Right lobe of liver (tissue), 4 donors: ENCODE measurements around the gene VPREB3.

Experiments used
- POLR2A ChIP-seq: fragments of 450-650 bp; IDR thresholded peaks from one replicate; pipeline ENCODE4 v1.6.1; 2017; ENCODE audit warnings: antibody characterized with exemption, mild to moderate bottlenecking
- TF ChIP-seq, protein P1 (sequence below), 4 donors: fragments of 200-600 bp in 3 of 4; fragments of 450-650 bp in 1 of 4; IDR thresholded peaks; one replicate each; pipeline versions ENCODE4 v1.5.1 to v1.8.0; 2016 to 2022; ENCODE audit warnings: antibody characterized with exemption in 4 of 4, mild to moderate bottlenecking in 2 of 4
- donor health status: DM: no; HTN: no; CAD: no.
- donor health status: DM: no; HTN: no; CAD: no.
- donor health status: DM: no; HTN: yes; CAD: no.

- TF ChIP-seq, protein P1, sequence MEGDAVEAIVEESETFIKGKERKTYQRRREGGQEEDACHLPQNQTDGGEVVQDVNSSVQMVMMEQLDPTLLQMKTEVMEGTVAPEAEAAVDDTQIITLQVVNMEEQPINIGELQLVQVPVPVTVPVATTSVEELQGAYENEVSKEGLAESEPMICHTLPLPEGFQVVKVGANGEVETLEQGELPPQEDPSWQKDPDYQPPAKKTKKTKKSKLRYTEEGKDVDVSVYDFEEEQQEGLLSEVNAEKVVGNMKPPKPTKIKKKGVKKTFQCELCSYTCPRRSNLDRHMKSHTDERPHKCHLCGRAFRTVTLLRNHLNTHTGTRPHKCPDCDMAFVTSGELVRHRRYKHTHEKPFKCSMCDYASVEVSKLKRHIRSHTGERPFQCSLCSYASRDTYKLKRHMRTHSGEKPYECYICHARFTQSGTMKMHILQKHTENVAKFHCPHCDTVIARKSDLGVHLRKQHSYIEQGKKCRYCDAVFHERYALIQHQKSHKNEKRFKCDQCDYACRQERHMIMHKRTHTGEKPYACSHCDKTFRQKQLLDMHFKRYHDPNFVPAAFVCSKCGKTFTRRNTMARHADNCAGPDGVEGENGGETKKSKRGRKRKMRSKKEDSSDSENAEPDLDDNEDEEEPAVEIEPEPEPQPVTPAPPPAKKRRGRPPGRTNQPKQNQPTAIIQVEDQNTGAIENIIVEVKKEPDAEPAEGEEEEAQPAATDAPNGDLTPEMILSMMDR (IDR thresholded peaks at IDR 0.05): no peak
- no peak for TF ChIP-seq POLR2A
Measured at GRCh38 chr22:23709107-23709506, 45.1 kb downstream of the VPREB3 start.
